HG03571 (cell line): ENCODE results near the gene RXRB.

Experiments used
- ATAC-seq: cut with Tn5 transposase; IDR thresholded peaks from one replicate; pipeline ENCODE4 v1.9.1; 2021; ENCODE audit not compliant: unreplicated experiment

Gene RXRB

GRCh38 chr6:33177552-33178446, 22.7 kb downstream of the RXRB start:
- no peak for ATAC-seq

- no peak for ATAC-seq
These were observed 23.6 kb downstream of the RXRB start for GRCh38 chr6:33176906-33177305.

- ATAC-seq = no peak
These were observed 24.9 kb downstream of the RXRB start for GRCh38 chr6:33175436-33176069.

GRCh38 chr6:33174784-33175183, 25.7 kb downstream of the RXRB start:
- ATAC-seq = no peak

GRCh38 chr6:33173535-33174180, 26.8 kb downstream of the RXRB start:
- ATAC-seq = no peak

GRCh38 chr6:33172688-33173534, 27.6 kb downstream of the RXRB start:
- no peak for ATAC-seq

- ATAC-seq = no peak
These were observed 28.4 kb downstream of the RXRB start for GRCh38 chr6:33171880-33172687.

GRCh38 chr6:33171016-33171879, 29.2 kb downstream of the RXRB start:
- ATAC-seq = no peak

- no peak for ATAC-seq
These were observed 30.1 kb downstream of the RXRB start for GRCh38 chr6:33170176-33171015.

GRCh38 chr6:33169291-33170175, 30.9 kb downstream of the RXRB start:
- ATAC-seq = no peak

- ATAC-seq = no peak
These were observed 31.8 kb downstream of the RXRB start for GRCh38 chr6:33168639-33169038.

- no peak for ATAC-seq
These were observed 32.2 kb downstream of the RXRB start for GRCh38 chr6:33168284-33168601.

GRCh38 chr6:33167374-33168283, 32.8 kb downstream of the RXRB start:
- ATAC-seq = no peak

GRCh38 chr6:33166811-33167210, 33.7 kb downstream of the RXRB start:
- no peak for ATAC-seq

GRCh38 chr6:33166363-33166762, 34.1 kb downstream of the RXRB start:
- no peak for ATAC-seq

GRCh38 chr6:33165581-33166258, 34.7 kb downstream of the RXRB start:
- ATAC-seq = no peak
